GM12801 (cell line): ENCODE measurements around the gene PLXDC1.

Source experiments
- TF ChIP-seq, protein P1 (sequence below): IDR thresholded peaks from one replicate; pipeline ENCODE4 v1.5.1; 2011; ENCODE audit warnings: control low read depth; ENCODE audit not compliant: insufficient read length; ENCODE audit errors: extremely low read depth

Gene PLXDC1

DNA sequence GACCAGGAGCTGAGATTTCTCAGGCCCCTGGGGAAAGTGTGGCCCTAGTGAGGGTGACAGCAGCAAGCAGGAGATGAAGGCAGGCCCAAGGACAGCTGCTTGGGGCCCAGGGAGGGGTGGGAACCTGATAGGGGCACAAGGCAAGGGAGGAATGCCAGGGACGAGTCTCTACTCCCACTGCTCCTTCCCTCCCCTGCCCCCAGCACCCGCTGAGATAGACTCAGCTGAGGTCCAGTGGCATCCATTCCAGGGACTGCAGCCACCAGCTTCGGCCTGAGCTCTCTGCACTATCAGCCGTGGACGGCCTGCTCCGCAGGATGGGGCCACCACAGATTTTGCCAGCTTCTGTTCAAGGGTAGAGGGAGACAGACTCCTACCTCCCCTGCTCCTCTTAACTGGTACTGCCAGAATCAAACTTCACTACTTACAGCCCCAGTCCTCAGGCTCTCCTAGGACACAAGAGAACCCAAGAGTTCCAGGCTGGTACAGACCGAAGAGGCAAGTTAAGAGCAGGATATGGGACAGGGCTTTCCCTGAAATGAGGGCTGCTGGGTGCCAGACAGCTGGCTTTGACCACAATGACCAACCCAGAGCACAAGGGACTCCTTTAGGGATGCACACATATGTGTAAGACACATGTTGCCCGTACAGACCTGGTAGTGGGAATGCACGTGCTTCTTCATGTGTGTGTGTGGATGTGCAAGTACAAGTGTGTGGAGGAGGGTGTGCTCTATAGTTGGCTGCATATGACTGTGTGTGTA, 40.5 kb upstream of the PLXDC1 start:
- TF ChIP-seq, protein P1, sequence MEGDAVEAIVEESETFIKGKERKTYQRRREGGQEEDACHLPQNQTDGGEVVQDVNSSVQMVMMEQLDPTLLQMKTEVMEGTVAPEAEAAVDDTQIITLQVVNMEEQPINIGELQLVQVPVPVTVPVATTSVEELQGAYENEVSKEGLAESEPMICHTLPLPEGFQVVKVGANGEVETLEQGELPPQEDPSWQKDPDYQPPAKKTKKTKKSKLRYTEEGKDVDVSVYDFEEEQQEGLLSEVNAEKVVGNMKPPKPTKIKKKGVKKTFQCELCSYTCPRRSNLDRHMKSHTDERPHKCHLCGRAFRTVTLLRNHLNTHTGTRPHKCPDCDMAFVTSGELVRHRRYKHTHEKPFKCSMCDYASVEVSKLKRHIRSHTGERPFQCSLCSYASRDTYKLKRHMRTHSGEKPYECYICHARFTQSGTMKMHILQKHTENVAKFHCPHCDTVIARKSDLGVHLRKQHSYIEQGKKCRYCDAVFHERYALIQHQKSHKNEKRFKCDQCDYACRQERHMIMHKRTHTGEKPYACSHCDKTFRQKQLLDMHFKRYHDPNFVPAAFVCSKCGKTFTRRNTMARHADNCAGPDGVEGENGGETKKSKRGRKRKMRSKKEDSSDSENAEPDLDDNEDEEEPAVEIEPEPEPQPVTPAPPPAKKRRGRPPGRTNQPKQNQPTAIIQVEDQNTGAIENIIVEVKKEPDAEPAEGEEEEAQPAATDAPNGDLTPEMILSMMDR = no peak

DNA sequence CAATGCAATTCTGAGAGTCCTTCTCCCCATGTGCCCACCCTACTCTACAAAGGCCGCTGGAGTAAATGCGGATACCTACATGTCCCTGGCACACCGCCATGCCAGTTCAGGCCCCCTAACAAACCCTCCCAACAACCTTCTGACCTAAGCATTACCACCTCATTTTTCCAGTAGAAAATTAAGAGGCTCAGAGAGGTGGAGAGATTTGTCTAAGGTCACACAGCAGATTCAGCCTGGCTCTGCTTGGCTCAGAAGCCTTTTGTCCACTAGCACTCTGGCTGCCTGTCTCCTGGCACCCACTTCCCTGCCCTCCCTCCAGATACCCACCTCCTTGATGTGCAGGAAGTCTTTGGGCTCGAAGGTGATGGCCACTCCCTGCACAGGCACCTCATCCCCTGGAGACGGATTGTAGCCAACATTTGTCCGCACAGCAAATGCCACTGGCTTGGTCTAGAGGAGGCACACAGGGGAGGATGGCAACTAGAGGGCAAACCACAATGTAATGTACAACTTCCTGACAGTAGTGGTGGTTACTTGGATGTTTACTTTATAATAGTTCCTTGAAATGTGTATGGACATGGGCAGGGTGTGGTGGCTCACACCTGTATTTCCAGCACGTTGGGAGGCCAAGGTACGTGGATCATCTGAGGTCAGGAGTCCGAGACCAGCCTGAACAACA, 35.9 kb upstream of the PLXDC1 start:
- TF ChIP-seq, protein P1 = no peak

DNA sequence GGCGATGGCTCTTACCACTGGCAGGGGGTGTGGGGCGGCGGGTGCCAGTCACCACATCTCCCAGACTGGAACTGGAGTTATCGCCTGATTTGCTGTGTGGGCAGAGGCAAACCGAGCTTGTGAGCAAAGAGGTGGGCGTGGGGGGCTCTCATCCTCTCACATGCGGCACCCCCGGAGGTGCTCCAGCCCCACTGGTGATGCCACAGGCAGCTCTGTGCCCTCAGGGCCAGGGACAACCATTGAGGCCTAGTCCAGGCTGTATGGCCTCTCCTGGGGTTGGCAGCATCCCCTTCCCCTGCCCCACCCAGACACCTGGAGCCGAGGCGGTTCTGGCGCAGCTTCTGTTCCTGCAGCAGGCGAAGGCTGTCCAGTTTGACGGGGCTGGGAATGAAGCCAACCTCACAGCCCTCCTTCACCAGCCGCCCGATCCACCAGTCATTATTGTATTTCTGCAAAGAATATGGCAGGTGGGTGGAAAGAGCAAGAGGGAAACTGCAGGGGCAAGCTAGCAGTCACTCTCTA, 35.1 kb upstream of the PLXDC1 start:
- TF ChIP-seq, protein P1 = no peak

DNA sequence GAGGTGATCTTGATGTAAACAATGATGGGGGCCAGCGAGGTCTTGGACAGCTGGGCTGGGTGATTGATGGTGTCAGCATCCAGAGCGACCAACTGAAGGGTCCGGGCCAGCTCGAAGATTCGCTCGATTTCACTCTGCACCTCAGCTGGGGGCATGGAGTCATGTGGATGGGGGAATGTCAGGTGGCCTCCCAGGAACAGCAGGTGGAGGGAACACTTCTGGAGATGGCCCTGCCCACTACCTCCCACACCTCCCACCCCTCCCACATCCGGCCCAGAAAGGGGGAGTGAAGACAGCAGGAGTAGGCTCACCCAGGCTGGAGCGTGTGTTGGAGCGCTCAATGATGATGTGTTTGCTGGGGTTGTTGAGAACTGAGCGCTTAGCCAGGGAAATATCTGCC, 32.3 kb upstream of the PLXDC1 start:
- TF ChIP-seq, protein P1 = no peak

DNA sequence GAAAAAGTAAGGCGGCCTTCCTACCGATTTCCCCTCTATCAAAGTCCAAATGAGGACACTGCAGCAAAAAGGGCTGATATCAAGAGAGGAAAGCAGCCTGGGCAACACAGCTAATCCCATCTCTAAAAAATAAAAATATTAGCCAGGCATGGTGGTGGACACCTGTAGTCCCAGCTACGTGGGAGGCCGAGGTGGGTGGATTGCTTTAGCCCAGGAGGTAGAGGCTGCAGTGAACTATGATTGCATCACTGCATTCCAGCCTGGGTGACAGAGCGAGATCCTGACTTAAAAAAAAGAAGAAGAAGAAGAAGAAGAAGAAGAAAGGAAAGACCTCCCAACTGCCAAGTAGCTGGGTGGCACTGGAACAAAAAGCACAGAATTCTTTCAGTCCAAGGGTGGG, 31.6 kb upstream of the PLXDC1 start:
- TF ChIP-seq, protein P1 = no peak

DNA sequence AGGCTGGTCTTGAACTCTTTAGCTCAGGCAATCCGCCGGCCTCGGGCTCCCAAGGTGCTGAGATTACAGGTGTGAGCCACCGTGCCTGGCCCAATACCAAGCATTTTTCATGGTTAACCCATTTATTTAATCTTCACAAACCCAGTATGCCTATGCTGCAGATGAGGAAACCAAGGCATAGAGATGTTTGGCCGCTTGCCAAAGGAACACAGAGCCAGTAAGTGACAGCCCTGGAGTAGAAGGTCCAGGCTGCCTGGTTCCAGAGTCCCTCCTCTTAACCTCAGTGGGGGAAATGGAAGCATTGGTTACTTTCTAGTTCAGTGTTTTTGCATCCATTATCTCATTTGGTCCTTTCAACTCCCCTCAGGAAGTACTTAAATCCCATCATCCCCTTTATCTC, 29.9 kb upstream of the PLXDC1 start:
- TF ChIP-seq, protein P1 = no peak

DNA sequence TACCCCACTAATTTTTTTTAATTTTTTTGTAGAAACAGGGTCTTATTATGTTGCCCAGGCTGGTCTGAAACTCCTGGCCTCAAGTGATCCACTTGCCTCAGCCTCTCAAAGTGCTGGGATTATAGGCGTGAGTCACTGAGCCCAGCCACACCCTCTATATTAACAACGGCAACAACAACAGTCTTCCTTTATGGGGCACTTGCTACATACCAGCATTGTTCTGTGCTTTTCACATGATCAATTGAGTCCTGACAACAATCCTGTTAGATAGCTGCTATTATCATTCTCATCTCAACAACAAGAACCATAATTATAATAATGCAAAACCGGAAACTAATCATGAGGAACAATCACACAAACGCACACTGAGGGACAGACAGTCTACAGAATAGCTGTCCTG, 27.1 kb upstream of the PLXDC1 start:
- TF ChIP-seq, protein P1 = no peak
